NCI-H2107 treated with DMSO at 0.1 percent for 48 hours (cell line): ENCODE results near the gene SLC9A8.
"Not testable (repeated sequence)": the region's sequence is repeated elsewhere in the genome, so short reads cannot be mapped to it uniquely, and the experiment has no call there.

Experiments
- DNase-seq: peaks from one replicate; lab custom pipeline; 2025; ENCODE audit not compliant: unreplicated experiment; lab: John Stamatoyannopoulos, UW

The SLC9A8 gene

GRCh38 chr20:49786196-49786595, 26.4 kb upstream of the SLC9A8 start:
- no peak for DNase-seq

- DNase-seq: no peak
Observed at GRCh38 chr20:49786668-49787370, 25.8 kb upstream of the SLC9A8 start.

GRCh38 chr20:49787371-49788357, 25.0 kb upstream of the SLC9A8 start:
- DNase-seq: no peak

- DNase-seq: no peak
Observed at GRCh38 chr20:49790077-49790798, 22.4 kb upstream of the SLC9A8 start.

GRCh38 chr20:49791165-49791564, 21.5 kb upstream of the SLC9A8 start:
- DNase-seq: no peak

- DNase-seq: no peak
Observed at GRCh38 chr20:49792006-49792405, 20.6 kb upstream of the SLC9A8 start.

GRCh38 chr20:49792611-49793010, 20.0 kb upstream of the SLC9A8 start:
- no peak for DNase-seq

- no peak for DNase-seq
Observed at GRCh38 chr20:49794336-49795134, 18.1 kb upstream of the SLC9A8 start.

GRCh38 chr20:49795135-49795424, 17.5 kb upstream of the SLC9A8 start:
- DNase-seq: no peak

GRCh38 chr20:49796600-49797343, 15.9 kb upstream of the SLC9A8 start:
- DNase-seq: no peak

GRCh38 chr20:49797344-49797615, 15.3 kb upstream of the SLC9A8 start:
- DNase-seq: no peak

GRCh38 chr20:49798718-49799117, 13.9 kb upstream of the SLC9A8 start:
- no peak for DNase-seq

- DNase-seq: no peak
Observed at GRCh38 chr20:49799698-49800097, 12.9 kb upstream of the SLC9A8 start.

- no peak for DNase-seq
Observed at GRCh38 chr20:49803418-49803817, 9.2 kb upstream of the SLC9A8 start.

GRCh38 chr20:49804364-49804763, 8.3 kb upstream of the SLC9A8 start:
- no peak for DNase-seq

GRCh38 chr20:49805224-49805876, 7.3 kb upstream of the SLC9A8 start:
- DNase-seq: not testable (repeated sequence)

GRCh38 chr20:49808753-49809152, 3.9 kb upstream of the SLC9A8 start:
- no peak for DNase-seq

GRCh38 chr20:49809803-49810359, 2.7 kb upstream of the SLC9A8 start:
- no peak for DNase-seq

- DNase-seq: no peak
Observed at GRCh38 chr20:49810491-49811190, 2.0 kb upstream of the SLC9A8 start.
